Osteoblast (primary cell): Measurements from ENCODE around the gene ARNT2. TPM values are rescaled to one million over a fixed set of nuclear protein-coding genes. Genes with fewer than 3 reads are reported as not detected.

Experiments
- DNase-seq: peaks from one replicate; pipeline ENCODE4 v3.0.0; 2011; ENCODE audit warnings: low spot score, mixed read lengths; ENCODE audit not compliant: insufficient read length; ENCODE audit errors: missing footprints
- H2AFZ ChIP-seq: 2 replicates; pipeline ENCODE4 v1.6.0; 2011; ENCODE audit warnings: mild to moderate bottlenecking, low read length
- H3K27ac ChIP-seq: 2 replicates; pipeline ENCODE4 v1.5.1; 2011; ENCODE audit warnings: mild to moderate bottlenecking, low read depth, low read length, moderate library complexity
- H3K27me3 ChIP-seq: 2 replicates; pipeline ENCODE4 v1.6.0; 2012; ENCODE audit warnings: mild to moderate bottlenecking, control low read depth, inconsistent platforms, low read length, moderate library complexity; ENCODE audit not compliant: insufficient read depth
- H3K36me3 ChIP-seq: 2 replicates; pipeline ENCODE4 v1.5.1; 2011; ENCODE audit warnings: mild to moderate bottlenecking, low read length, control low read depth, moderate library complexity; ENCODE audit not compliant: insufficient read depth
- H3K4me1 ChIP-seq: 2 replicates; pipeline ENCODE4 v1.5.1; 2011; ENCODE audit warnings: mild to moderate bottlenecking, low read length, control low read depth, moderate library complexity; ENCODE audit not compliant: insufficient read depth
- H3K4me2 ChIP-seq: 2 replicates; pipeline ENCODE4 v1.6.0; 2011; ENCODE audit warnings: mild to moderate bottlenecking, low read length; ENCODE audit not compliant: insufficient read depth
- H3K4me3 ChIP-seq: fragments of 200-600 bp; sonication (generic); 3 replicates; pipeline ENCODE4 v1.5.1; 2012; ENCODE audit warnings: mild to moderate bottlenecking, low read length, inconsistent platforms; ENCODE audit not compliant: insufficient read depth
- H3K79me2 ChIP-seq: 2 replicates; pipeline ENCODE4 v1.6.0; 2012; ENCODE audit warnings: mild to moderate bottlenecking, low read length, control low read depth, inconsistent platforms; ENCODE audit not compliant: insufficient read depth
- H3K9me3 ChIP-seq: 2 replicates; pipeline ENCODE4 v1.5.1; 2011; ENCODE audit warnings: low read depth, low read length, control low read depth
- H4K20me1 ChIP-seq: 2 replicates; pipeline ENCODE4 v1.6.0; 2012; ENCODE audit warnings: mild to moderate bottlenecking, low read length, control low read depth; ENCODE audit not compliant: insufficient read depth
- CTCF ChIP-seq: IDR thresholded peaks from 2 replicates; pipeline ENCODE4 v1.5.1; 2011; ENCODE audit warnings: mild to moderate bottlenecking, low read depth, low read length, moderate library complexity; ENCODE audit errors: extremely low read depth
- total RNA-seq: library from RNA; depleted of rRNA; stranded (reverse); fragments of >200 nt; gene quantifications from 2 replicates; pipeline ENCODE4 v1.2.3, GENCODE V29; 2012

Gene ARNT2
- total RNA-seq, 1 donor, result 30.0 TPM

- H4K20me1 ChIP-seq, result no peaks in the 10 kb centered on the region
- no peaks in the 10 kb centered on the region for H3K36me3 ChIP-seq
- H3K79me2 ChIP-seq, result no peaks in the 10 kb centered on the region
- no peak overlapping the region for H3K4me3 ChIP-seq
- DNase-seq, result no peak
- TF ChIP-seq CTCF, result no peak
- no peak overlapping the region for H2AFZ ChIP-seq
- peaks cover 28% of the 10 kb centered on the region for H3K4me1 ChIP-seq
- no peak overlapping the region for H3K4me2 ChIP-seq
- H3K27ac ChIP-seq, result no peak overlapping the region
- no peaks in the 10 kb centered on the region for H3K27me3 ChIP-seq
- H3K9me3 ChIP-seq, result no peaks in the 10 kb centered on the region
Measured at GRCh38 chr15:80457896-80458295, 53.7 kb downstream of the ARNT2 start.

GRCh38 chr15:80458580-80458979, 54.4 kb downstream of the ARNT2 start:
- Histone ChIP-seq H3K4me2 (no peak overlapping the region), H3K9me3 (no peaks in the 10 kb centered on the region), H3K27ac (no peak overlapping the region), H3K4me1 (peaks cover 28% of the 10 kb centered on the region), H2AFZ (no peak overlapping the region), H3K36me3 (no peaks in the 10 kb centered on the region), H3K79me2 (no peaks in the 10 kb centered on the region), H3K27me3 (no peaks in the 10 kb centered on the region), H4K20me1 (no peaks in the 10 kb centered on the region), H3K4me3 (no peak overlapping the region)
- no peak for TF ChIP-seq CTCF
- no peak for DNase-seq

GRCh38 chr15:80459380-80459779, 55.2 kb downstream of the ARNT2 start:
- TF ChIP-seq CTCF, result no peak
- no peaks in the 10 kb centered on the region for H3K79me2 ChIP-seq

DNA sequence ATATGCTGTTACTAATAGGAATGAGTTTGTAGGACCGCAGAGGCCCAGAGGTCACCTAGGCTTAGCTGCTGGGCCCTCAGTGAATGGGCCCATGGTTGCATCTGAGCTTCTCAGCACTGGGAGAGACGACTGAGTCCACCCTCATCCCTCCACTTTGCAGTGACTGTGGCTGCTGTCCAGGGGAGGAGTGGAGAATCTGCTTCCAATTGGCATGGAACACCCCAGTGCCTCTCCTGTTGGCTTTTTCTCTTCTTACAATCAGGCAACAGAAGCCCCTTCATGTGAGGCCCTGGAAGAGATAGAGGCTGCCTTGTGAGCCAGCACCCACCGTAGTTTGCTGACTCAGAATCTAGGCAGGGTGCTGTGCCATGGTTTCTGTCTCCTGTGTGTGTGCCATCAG, 55.6 kb downstream of the ARNT2 start:
- H3K4me3 ChIP-seq, result no peak overlapping the region
- no peak for DNase-seq
- no peaks in the 10 kb centered on the region for H3K27me3 ChIP-seq
- H3K27ac ChIP-seq, result no peak overlapping the region
- no peaks in the 10 kb centered on the region for H3K9me3 ChIP-seq
- H3K4me1 ChIP-seq, result peaks cover 24% of the 10 kb centered on the region
- H3K4me2 ChIP-seq, result no peak overlapping the region
- no peaks in the 10 kb centered on the region for H4K20me1 ChIP-seq
- TF ChIP-seq CTCF, result no peak
- no peaks in the 10 kb centered on the region for H3K79me2 ChIP-seq
- no peak overlapping the region for H2AFZ ChIP-seq
- no peaks in the 10 kb centered on the region for H3K36me3 ChIP-seq

More at GRCh38 chr15:80459380-80459779, 55.2 kb downstream of the ARNT2 start:
- Histone ChIP-seq H2AFZ (no peak overlapping the region), H3K36me3 (no peaks in the 10 kb centered on the region), H3K4me2 (no peak overlapping the region), H3K4me3 (no peak overlapping the region), H4K20me1 (no peaks in the 10 kb centered on the region), H3K27ac (no peak overlapping the region), H3K9me3 (no peaks in the 10 kb centered on the region), H3K4me1 (peaks cover 26% of the 10 kb centered on the region), H3K27me3 (no peaks in the 10 kb centered on the region)
- no peak for DNase-seq
